Measurements from ENCODE around the gene DYSF. TPM values are rescaled to one million over a fixed set of nuclear protein-coding genes. Genes with fewer than 3 reads are reported as not detected.
"Not testable (repeated sequence)": the region's sequence is repeated elsewhere in the genome, so short reads cannot be mapped to it uniquely, and the experiment has no call there.

Gene DYSF
- total RNA-seq, 1 experiment from 2014 or later: 0.89 TPM

DNA sequence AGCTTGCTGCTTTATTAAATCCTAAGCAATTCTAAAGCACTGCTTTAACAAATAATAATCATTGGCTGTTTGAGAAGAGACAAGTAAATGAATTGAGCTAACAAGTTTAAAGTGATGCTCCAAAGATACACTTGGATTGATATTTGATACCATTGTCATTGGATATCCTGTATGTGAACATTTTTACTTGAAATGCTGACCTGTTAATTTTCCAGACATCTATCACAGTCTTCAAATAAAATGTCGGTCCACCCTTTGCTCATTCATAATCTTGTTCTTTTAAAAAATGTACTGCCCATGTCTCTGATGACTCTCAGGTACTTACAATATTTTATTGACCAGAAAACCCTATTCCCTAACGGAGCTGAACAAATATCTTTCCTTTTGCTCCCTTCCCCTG is 202.1 kb downstream of the DYSF start:
- no peak overlapping the region for H3K4me2 ChIP-seq (ENCODE audit: low read length)
- no peaks in the 10 kb centered on the region for H3K36me3 ChIP-seq (ENCODE audit: control insufficient read depth in 1 of 2, insufficient read depth in 2 of 2, low read length in 2 of 2)
- intact Hi-C loops (cut with micrococcal nuclease): no loop called here
- H3K79me2 ChIP-seq (ENCODE audit: insufficient read depth, low read length): no peaks in the 10 kb centered on the region
- H2AFZ ChIP-seq (ENCODE audit: low read depth, low read length, poor library complexity, severe bottlenecking): no peak overlapping the region
- CTCF ChIA-PET: no interaction called here
- H3K4me1 ChIP-seq (ENCODE audit: control insufficient read depth in 1 of 2, insufficient read depth in 2 of 2, low read length in 2 of 2): no peaks in the 10 kb centered on the region
- peaks cover 0 to 5% of the 10 kb centered on the region in 2 experiments; a peak in 1 of 4 replicates for H3K9me3 ChIP-seq (ENCODE audit: control insufficient read depth in 1 of 2, insufficient read depth in 1 of 2, low read depth in 1 of 2, low read length in 2 of 2)
- no peak overlapping the region for H3K4me3 ChIP-seq (replicated peaks in 1 of 2; ENCODE audit: low read depth in 1 of 2, low read length in 2 of 2)
- TF ChIP-seq YY1 (IDR thresholded peaks at IDR 0.05; ENCODE audit: extremely low read depth, insufficient replicate concordance, low read depth, low read length): no peak
- TF ChIP-seq, protein P1, sequence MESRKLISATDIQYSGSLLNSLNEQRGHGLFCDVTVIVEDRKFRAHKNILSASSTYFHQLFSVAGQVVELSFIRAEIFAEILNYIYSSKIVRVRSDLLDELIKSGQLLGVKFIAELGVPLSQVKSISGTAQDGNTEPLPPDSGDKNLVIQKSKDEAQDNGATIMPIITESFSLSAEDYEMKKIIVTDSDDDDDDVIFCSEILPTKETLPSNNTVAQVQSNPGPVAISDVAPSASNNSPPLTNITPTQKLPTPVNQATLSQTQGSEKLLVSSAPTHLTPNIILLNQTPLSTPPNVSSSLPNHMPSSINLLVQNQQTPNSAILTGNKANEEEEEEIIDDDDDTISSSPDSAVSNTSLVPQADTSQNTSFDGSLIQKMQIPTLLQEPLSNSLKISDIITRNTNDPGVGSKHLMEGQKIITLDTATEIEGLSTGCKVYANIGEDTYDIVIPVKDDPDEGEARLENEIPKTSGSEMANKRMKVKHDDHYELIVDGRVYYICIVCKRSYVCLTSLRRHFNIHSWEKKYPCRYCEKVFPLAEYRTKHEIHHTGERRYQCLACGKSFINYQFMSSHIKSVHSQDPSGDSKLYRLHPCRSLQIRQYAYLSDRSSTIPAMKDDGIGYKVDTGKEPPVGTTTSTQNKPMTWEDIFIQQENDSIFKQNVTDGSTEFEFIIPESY (IDR thresholded peaks at IDR 0.05; ENCODE audit: extremely low read depth, insufficient replicate concordance, low read length): no peak
- no peak for DNase-seq (ENCODE audit: low read depth, low spot score)
- H3K27me3 ChIP-seq (ENCODE audit: insufficient read depth, low read length): no peaks in the 10 kb centered on the region
- no peaks in the 10 kb centered on the region for H3K9me2 ChIP-seq (ENCODE audit: insufficient read depth)
- BruUV-seq (replicated peaks): no TSS peak
- H4K20me1 ChIP-seq (ENCODE audit: insufficient read depth): no peaks in the 10 kb centered on the region
- ATAC-seq: no peak
- RAD21 ChIA-PET (ENCODE audit: low non-redundant PET in 1 of 2, low total read pairs in 2 of 2, uncharacterized antibody in 2 of 2, unreplicated experiment in 2 of 2): no interaction called here
- POLR2A ChIA-PET: no interaction called here
- H3K27ac ChIP-seq (ENCODE audit: low read depth, low read length): no peak overlapping the region
- H3K9ac ChIP-seq (ENCODE audit: low read length): no peak overlapping the region

- H3K36me3 ChIP-seq (ENCODE audit: control insufficient read depth in 1 of 2, insufficient read depth in 2 of 2, low read length in 2 of 2); H3K9me3 ChIP-seq (ENCODE audit: control insufficient read depth in 1 of 2, insufficient read depth in 1 of 2, low read depth in 1 of 2, low read length in 2 of 2); H3K4me2 ChIP-seq (ENCODE audit: low read length); intact Hi-C loops (cut with micrococcal nuclease); RAD21 ChIA-PET (ENCODE audit: low non-redundant PET in 1 of 2, low total read pairs in 2 of 2, uncharacterized antibody in 2 of 2, unreplicated experiment in 2 of 2); ATAC-seq; BruUV-seq (replicated peaks); POLR2A ChIA-PET; H3K27me3 ChIP-seq (ENCODE audit: insufficient read depth, low read length); H3K4me1 ChIP-seq (ENCODE audit: control insufficient read depth in 1 of 2, insufficient read depth in 2 of 2, low read length in 2 of 2); CTCF ChIA-PET; H3K27ac ChIP-seq (ENCODE audit: low read depth, low read length); H3K79me2 ChIP-seq (ENCODE audit: insufficient read depth, low read length); H3K4me3 ChIP-seq (replicated peaks in 1 of 2; ENCODE audit: low read depth in 1 of 2, low read length in 2 of 2); H3K9ac ChIP-seq (ENCODE audit: low read length); H3K9me2 ChIP-seq (ENCODE audit: insufficient read depth); DNase-seq (ENCODE audit: low read depth, low spot score); H4K20me1 ChIP-seq (ENCODE audit: insufficient read depth); H2AFZ ChIP-seq (ENCODE audit: low read depth, low read length, poor library complexity, severe bottlenecking): not testable (repeated sequence)
Observed at GRCh38 chr2:71658256-71658655, 204.9 kb downstream of the DYSF start.
